RWPE1 (cell line): ENCODE measurements around the gene SYT8.

Experiments
- CTCF ChIA-PET: fragments of 350-600 bp; sonication (Branson Sonifier 250); formaldehyde crosslinking; extraction: SDS; loops from one replicate; lab custom pipeline; 2021; lab: Yijun Ruan, JAX
- POLR2A ChIA-PET: fragments of 400-600 bp; formaldehyde crosslinking; extraction: SDS; loops from one replicate; lab custom pipeline; 2020; ENCODE audit warnings: antibody characterized with exemption; ENCODE audit not compliant: low non-redundant PET; lab: Yijun Ruan, JAX
- DNase-seq: peaks from one replicate; pipeline ENCODE4 v3.0.0; 2012; ENCODE audit warnings: low spot score
- H3K27ac ChIP-seq: fragments of 450-650 bp; 2 replicates; pipeline ENCODE4 v1.5.1; 2017
- TF ChIP-seq, protein P1 (sequence below): fragments of 450-650 bp; conservative IDR thresholded peaks from 2 replicates; pipeline ENCODE4 v1.5.1; 2017; ENCODE audit warnings: low read depth, mild to moderate bottlenecking

The SYT8 gene

GRCh38 chr11:1830322-1831223 lies 4.2 kb upstream of the SYT8 start:
- peak overlapping the region; percentile 97 for H3K27ac ChIP-seq
- TF ChIP-seq, protein P1, sequence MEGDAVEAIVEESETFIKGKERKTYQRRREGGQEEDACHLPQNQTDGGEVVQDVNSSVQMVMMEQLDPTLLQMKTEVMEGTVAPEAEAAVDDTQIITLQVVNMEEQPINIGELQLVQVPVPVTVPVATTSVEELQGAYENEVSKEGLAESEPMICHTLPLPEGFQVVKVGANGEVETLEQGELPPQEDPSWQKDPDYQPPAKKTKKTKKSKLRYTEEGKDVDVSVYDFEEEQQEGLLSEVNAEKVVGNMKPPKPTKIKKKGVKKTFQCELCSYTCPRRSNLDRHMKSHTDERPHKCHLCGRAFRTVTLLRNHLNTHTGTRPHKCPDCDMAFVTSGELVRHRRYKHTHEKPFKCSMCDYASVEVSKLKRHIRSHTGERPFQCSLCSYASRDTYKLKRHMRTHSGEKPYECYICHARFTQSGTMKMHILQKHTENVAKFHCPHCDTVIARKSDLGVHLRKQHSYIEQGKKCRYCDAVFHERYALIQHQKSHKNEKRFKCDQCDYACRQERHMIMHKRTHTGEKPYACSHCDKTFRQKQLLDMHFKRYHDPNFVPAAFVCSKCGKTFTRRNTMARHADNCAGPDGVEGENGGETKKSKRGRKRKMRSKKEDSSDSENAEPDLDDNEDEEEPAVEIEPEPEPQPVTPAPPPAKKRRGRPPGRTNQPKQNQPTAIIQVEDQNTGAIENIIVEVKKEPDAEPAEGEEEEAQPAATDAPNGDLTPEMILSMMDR, result no peak
- DNase-seq, result peak; percentile 95
- CTCF ChIA-PET, result interaction anchor here (0.6 to 6.0 kb wide), 3 partner anchors 77 to 178 kb away, joined by 3 to 85 read pairs (median 3); no protein-coding TSS in a partner anchor
- POLR2A ChIA-PET, result interaction anchor here (1.0 to 2.6 kb wide), 2 partner anchors 67 to 68 kb away, joined by 3 to 7 read pairs; partner anchors contain the start of gene CTSD

DNA sequence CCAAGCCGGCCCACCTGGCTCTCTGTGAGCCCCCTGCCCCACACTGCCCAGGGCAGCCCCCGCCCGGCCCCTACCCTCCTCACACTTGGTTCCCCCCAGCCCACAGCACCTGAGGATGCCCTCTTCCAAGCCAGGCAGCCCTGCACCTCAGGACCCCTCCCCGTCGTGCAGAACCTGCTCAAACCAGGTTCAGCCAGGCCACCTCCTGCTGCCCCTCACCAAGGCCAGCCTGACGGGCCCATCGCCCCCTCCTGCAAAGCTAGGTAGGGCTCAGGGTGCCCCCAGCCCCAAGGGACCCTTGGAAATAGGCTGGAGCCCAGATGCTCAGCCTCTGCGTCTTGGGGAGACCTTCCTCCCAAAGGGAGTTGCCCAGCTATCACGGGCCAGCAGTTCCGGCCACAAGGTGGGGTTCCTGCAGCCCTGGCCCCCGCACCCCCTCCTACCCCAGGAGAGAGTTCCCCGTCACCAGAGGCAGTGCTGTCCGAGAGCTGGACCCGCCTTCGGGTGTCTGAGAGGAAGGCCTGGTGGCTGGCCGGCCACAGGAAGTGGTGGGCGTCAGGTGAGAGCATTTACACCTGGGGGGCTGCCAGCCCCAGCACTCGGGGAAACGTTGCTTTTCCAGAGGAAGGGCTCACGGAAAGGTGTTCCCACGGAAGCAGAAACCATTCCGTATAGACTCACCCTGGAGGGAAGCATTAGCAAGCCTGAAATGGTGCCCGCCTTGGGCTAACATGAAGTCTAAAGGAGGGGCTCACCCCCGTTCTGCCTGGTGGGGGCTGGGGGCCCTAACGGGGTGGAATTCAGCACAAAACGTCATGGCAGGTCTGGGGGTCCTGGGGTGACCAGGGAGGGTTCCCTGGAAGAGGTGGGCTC lies 3.2 kb upstream of the SYT8 start:
- CTCF ChIA-PET, result interaction anchor here (0.5 to 6.0 kb wide), 15 partner anchors 11 to 320 kb away, joined by 3 to 85 read pairs (median 4); no protein-coding TSS in a partner anchor
- POLR2A ChIA-PET, result interaction anchor here (2.6 kb wide), 1 partner anchor 69 kb away, joined by 7 read pairs; no protein-coding TSS in a partner anchor

DNA sequence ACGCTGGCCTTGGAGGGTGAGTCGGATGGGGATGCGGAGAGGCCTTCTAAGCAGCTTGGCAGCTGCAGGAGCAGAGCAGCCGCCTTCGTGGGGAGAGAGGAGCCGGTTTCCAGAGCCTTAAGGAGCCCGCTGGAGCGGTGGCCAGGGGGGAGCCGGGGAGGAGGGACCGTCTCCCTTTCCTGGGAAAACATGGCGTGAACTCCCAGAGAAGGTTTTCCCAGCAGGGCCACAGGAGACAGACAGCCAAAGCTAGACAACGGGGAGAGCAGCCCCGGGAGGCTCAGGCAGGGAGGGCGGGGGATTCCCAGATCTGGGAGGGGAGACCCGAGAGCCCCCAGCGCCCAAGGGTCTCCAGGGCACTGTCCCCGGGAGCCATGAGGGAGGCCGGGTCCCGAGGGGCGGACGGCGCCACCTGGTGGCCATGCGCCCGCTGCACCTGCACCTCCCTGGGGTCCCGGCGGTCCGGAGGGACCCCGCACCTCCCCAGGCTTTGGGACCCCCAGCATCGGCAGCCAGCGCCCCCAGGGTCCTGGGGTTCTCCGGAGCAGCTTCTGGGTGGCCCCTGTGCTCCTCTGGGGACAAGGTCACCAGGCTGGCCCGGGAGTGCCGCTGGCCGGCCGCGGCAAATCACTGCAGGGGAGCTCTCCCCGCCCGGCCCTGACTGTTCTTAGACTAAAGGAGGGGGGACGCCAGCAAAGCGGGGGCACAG lies 2.4 kb upstream of the SYT8 start:
- no peak for DNase-seq
- ChIA-PET POLR2A (interaction anchor here (0.5 to 0.9 kb wide), 2 partner anchors 66 to 70 kb away, joined by 3 read pairs; no protein-coding TSS in a partner anchor), CTCF (interaction anchor here (0.5 to 6.0 kb wide), 28 partner anchors 10 to 911 kb away, joined by 3 to 85 read pairs (median 4); no protein-coding TSS in a partner anchor)
- TF ChIP-seq, protein P1, result peak; percentile 92
- H3K27ac ChIP-seq, result peak overlapping the region; percentile 97

More for the DNA sequence above, 3.2 kb upstream of the SYT8 start:
- TF ChIP-seq, protein P1, result no peak
- peak overlapping the region; percentile 97 for H3K27ac ChIP-seq
- DNase-seq, result no peak

- CTCF ChIA-PET, result interaction anchor here (0.6 to 6.0 kb wide), 23 partner anchors 11 to 911 kb away, joined by 3 to 85 read pairs (median 5); no protein-coding TSS in a partner anchor
Observed at GRCh38 chr11:1832920-1833295, 1.9 kb upstream of the SYT8 start.

GRCh38 chr11:1834062-1834610 lies 654 bp upstream of the SYT8 start:
- H3K27ac ChIP-seq, result peak overlapping the region; percentile 97
- TF ChIP-seq, protein P1, result no peak
- ChIA-PET POLR2A (interaction anchor here (0.6 to 0.8 kb wide), 2 partner anchors 42 to 72 kb away, joined by 3 read pairs; no protein-coding TSS in a partner anchor), CTCF (interaction anchor here (0.6 to 6.0 kb wide), 13 partner anchors 13 to 203 kb away, joined by 3 to 85 read pairs (median 5); partner anchors contain the start of gene CTSD)
- peak; percentile 92 for DNase-seq

More at GRCh38 chr11:1832920-1833295, 1.9 kb upstream of the SYT8 start:
- POLR2A ChIA-PET, result interaction anchor here (0.5 to 0.9 kb wide), 2 partner anchors 67 to 70 kb away, joined by 3 read pairs; no protein-coding TSS in a partner anchor
- DNase-seq, result no peak
- TF ChIP-seq, protein P1, result no peak
- H3K27ac ChIP-seq, result peak overlapping the region; percentile 97
